SH-SY5Y (cell line): ENCODE measurements around the gene FHDC1.

Source experiments
- GATA2 ChIP-seq: IDR thresholded peaks from 2 replicates; pipeline ENCODE4 v1.6.1; 2011; ENCODE audit warnings: mild to moderate bottlenecking, low read depth, low read length
- GATA3 ChIP-seq: IDR thresholded peaks from 2 replicates; pipeline ENCODE4 v1.6.1; 2011; ENCODE audit warnings: low read depth, mild to moderate bottlenecking, low read length, moderate library complexity

DNA sequence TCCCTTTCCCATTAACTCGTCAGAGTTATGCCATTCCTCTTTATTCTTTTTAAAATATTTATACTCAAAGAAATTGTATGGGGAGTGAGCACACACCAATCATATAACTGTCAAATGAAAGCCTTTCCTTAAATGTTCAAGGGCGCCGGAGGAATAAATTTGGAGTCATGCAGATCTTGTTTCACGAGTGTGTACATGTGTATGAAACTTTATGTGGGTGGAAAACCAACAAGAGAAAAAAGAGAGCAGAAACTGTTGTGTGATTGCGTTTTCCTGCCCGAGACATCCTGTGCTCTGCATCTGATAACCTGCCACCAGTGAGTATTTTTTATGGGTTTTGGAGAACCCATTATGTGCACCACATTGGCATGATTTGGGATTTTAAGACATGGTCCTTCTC, 88.3 kb downstream of the FHDC1 start:
- TF ChIP-seq GATA2, result no peak
- no peak for TF ChIP-seq GATA3
